ENCODE results near the gene TRIM65.

Gene TRIM65

DNA sequence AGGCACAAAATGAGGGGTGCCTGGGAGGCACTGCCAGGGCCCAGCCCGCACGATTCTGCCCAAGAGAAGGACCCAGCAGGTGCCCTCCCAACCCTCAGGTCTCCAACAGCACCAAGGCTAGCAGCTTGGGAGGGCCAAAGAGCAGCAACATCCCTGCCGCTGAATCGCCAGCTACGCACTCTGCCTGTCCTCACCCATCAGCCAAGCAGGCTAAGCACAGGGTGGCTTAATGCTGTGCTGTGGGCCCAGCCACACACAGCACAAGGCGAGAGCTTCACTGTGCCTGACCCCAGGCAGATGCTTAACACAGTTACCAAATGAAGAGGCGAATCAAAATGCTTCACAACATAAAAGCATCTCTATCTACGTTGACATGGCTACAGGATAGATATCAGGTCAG is 18.5 kb upstream of the TRIM65 start:
- DNase-seq: no peak

DNA sequence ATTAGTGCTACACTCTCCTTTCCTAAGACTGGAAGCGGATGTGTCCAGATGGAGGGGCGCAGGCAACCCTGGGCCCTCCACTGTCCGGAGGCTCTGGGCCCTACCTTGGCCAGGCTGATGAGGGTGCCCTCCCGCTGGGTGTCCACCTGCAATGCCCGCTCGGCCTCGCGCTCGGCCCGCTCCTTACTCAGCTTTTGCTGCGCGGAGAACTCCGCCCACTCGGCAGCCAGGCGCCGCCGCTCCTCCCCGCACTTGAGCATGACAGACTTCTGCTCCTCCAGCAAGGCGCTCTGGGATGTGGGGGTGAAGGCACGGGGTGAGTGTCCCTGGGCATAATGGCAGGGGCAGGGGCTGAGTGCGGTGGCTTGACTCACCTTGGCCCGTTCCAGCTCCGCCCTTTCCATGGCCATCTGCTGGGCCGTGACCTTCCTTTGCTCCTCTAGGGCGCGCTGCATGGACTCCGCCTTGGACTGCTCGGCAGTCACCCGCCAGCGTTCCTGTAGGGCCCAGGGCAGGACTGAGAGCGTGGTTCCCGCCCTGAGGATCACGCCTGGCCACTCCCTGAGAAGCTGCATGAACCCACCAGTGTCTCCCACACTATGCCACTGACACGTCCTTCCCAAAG is 18.0 kb upstream of the TRIM65 start:
- DNase-seq: no peak

DNA sequence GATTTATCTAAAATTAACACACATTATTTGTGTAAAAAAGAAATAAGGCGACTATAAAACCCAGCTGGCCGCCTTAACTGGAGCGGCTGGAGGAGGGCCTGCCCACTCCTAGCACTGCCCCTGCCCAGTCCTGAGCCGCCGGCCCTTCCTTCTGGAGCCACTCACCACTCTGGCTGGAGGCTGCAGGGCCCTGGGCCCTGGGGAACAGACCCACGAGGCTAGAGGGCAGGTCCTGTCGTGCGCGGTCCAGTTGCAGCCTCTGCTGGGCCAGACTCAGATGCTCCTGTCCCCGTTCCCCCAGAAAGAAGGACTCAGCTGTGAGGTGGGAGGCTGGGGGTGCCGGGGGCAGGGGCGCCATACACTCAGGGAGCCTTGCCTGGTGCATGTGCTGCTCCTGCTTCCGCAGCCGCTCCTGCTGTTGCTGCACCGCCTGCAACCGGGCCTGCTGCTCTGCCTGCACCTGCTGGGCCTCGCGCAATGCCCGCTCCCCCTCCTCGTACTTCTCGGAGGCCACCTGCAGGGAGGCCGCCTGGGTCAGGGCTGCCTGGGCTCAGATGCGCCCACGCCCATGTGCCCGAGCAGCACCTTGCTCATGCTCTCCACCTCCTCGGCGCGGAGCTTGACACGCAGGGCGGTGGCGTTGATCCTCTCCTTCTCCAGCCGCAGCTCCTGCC is 16.9 kb upstream of the TRIM65 start:
- DNase-seq: no peak

DNA sequence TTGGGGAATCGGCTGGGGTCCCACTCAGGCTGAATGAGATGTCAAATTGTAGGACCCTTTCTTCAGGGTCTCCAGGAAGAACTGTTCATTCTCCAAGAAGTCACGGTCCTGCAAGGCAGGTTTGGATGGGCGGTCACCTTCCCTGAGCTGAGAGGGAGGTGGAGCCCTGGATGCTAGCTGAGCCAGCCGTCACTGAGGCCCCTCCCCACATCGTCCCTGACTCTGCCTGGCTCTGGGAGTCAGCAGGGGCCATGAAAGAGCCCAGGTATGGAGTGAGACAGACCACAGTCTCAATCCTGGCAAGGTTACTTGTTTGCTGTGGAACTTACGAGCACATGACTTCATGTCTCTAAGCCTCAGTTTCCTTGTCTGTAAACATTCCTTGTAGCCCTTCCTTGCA is 13.9 kb upstream of the TRIM65 start:
- no peak for DNase-seq

DNA sequence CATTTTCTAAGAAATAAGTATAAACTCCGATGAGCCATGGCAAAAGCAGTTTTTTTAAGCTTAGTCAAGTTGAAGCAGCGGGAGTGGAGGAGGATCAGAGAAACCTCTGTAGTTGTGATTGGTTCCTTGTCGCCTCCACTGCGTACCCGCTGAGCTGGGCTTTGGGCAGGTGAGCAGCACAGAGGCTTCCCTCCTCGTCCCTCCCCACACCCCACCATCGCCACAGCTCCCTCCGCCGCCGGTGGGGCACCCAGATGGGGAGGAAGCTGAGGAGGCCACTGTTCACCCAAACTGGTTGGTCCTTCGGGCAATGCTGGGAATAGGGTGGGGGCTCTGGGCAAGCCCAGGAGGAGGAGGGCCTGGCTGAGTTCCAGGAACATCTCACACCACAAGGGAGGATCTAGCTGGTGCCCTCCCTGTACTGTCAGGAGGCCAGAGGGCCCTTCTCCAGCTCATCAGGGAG is 13.1 kb upstream of the TRIM65 start:
- DNase-seq: peak in 1 of 2 experiments; percentile 48

DNA sequence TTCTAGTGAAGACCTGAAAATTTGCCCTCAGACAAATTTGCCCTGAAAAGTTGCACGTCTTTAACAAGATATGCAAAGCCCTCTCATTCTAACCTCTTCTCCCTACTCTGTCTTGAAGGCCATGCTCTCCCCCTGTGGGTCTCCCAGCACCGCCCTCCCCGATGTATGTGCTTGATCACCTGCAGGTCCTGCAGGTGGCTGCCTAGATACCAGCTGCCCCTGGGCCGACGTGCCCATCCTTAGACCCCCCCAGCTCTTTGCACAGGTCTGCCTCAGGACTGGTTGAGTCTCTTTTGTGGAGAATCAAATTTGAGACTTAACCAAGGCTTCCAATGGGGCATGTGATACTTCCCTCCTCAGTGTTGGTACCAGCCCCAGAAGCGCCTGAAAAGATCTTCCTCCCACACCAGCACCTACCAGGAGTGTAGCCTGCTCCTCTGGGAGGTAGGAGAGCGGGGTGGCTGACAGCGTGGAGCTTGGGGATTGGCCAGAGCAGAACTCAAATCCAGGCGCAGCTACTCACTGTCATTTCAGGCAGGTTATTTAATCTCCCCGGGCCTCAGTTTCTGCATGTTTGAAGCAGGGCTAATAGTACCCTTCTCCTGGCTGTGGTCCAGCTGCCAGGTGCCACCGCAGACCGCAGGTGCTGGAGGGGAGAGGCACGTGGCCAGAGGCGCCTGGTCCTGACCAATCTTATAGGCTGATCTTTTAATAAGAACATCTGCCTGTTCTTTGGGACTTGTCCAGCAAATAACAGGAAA is 12.5 kb upstream of the TRIM65 start:
- peak in 1 of 2 experiments; percentile 61 for DNase-seq

DNA sequence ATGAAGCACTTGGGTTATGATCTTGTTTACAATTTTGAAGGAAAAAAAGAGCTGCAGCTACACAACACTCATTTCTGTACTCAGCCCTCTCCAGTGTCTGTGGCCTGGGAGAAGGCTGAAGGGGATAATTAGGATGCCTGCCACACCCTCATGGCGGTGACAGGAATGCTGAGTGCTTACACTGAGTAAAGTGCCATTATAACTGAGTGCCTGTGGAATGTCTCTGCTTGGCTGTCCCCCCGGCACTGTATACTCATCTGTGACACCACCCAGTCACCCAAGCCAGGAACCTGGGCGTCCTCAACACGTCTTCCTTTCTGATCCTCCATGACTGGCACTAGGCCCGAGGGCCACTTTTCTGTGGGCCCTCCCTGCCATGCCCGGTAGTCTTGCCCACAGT is 11.4 kb upstream of the TRIM65 start:
- no peak for DNase-seq

DNA sequence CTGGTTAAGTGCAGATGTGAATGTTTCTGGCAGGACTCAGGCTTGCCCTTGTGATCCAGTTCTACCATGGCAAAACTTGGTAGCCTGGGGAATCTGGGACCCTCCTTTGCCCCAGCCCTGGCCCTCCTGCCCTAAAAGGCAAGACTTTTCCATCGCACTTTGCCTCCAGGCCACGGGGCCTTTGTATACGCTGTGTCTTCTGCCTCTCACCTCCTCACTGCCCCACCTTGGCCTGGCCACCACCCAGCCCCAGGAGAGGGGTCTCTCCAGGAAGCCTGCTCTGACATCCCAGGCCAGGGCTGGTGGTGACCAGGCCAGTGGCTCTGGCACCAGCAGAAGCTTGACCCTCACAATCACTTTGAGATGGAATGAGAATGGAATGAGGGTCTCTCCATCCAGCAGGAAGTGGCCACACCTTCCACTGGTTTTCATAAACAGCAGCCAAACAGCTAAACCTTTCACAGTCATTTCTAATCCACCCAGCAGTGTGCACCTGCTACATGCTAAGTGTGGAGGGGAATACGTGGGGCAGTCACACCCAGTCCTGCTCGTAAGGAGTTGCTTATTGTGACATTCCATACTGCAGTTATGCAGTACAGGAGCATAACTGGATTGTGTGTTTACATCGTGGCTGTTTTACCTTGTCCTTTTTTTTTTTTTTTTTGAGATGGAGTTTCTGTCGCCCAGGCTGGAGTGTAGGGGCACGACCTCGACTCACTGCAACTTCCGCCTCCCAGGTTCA is 9.6 kb upstream of the TRIM65 start:
- DNase-seq: peak in 1 of 2 experiments; percentile 18

DNA sequence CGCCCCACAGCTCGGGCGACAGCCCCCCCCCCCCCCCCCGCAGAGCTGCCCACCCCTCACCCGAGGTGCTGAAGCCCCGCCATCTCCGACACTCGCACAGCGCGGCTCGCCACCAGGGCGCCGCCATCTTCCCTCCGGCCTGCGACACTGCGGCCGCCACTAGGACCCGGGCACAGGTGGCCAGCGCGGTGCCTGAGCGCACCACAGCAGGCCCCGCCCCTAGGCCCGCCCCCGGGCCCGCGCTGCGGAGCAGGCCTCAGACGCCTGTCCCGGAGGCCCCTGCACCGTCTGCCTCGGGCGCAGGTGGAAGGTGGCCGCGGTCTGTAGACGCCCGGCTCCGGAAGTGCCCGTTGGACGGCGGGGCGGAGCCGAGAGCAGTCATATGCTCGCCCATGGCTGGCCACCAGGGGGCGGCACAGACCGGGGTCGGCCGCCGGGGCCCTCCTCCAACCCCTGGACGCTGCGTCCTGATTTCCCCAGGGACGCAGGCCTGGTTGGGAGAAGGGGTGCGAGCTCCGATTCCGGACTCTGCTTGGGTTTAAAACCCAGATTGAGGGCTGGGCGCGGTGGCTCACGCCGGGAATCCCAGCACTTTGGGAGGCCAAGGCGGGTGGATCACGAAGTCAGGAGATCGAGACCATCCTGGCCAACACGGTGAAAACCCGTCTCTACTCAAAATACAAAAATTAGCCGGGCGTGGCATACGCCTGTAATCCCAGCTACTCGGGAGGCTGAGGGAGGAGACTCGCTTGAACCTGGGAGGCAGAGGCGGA is 8.2 kb upstream of the TRIM65 start, which contains the start of gene MRPL38:
TSS of gene MRPL38 (minus strand) at position 136 of the 773 bp plus-strand sequence. CDS start at position 127, 9 bp downstream.
- DNase-seq: peak; percentile 91 to 98

DNA sequence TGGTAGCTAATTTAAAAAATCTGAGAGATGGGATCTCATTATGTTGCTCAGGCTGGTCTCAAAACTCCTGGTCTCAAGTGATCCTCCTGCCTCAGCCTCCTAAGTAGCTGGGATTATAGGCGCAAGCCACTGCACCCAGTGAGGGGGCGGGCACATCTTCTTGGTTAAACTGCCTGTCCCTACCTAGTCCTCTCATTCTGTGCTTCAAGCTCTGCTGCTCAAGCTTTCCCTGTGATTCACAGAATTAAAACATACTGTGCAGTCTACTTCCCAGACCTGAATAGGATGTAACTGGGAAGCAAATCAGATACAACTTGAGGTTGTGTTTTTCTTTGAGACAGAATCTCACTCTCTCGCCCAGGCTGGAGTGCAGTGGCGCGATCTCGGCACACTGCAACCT is 5.7 kb upstream of the TRIM65 start:
- no peak for DNase-seq

DNA sequence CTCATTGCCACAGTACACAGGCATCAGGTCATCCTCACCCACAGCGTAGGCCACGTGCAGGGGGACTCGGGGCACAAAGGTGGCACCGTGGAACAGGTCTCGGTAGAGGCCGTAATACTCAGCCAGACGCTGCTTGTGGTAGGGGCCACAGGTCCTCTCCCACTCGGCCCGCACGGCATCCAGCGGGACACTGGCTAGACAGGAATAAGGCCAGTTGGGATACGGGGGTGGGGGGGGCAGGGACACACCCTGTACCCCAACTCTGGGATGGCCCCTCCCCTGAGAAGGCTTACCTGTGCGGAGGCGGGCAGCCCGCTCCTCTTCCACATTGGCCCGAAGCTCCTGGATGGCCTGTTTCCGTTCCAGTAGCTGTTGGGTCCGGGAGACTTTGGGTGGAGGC is 5.0 kb upstream of the TRIM65 start:
- no peak for DNase-seq

DNA sequence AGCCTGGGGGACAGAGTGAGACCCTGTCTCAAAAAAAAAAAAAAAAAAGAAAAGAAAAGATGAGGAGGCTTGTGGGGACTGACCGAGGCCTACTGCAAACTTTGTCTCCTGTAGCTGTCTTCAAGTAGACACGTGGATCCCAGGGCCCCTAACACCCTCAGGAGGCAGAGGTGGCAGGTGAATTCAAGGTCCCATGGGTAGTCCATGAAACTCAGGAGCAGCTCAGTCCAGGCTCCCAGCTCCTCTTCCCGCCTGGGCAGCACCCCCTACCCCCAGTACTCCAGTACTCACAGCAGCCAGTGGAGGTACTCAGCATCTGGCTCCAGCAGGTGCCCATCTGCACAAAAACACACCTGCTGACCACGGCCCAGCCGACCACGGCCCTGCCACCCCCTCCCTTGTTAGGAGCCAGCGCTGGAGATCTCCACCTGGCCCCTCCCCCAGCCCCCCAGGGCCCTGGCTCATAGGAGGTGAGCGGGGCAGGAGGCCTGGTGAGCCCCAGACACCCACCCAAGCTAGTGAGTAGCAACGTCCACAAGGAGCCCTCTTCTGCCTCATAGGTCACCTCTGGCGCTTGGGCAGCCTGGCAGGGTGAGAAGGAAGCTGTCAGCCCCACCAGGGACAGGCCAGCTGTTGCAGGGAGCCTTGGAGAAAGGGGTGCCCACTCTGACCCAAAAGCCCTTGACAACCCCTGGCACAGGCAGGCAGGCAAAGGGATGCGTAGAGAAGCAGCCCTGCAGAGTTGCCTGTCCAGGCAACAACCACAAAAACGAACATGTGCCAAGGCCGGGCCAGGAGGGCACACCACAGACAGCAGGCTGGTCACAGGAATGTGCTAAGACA is 4.2 kb upstream of the TRIM65 start:
- no peak for DNase-seq

DNA sequence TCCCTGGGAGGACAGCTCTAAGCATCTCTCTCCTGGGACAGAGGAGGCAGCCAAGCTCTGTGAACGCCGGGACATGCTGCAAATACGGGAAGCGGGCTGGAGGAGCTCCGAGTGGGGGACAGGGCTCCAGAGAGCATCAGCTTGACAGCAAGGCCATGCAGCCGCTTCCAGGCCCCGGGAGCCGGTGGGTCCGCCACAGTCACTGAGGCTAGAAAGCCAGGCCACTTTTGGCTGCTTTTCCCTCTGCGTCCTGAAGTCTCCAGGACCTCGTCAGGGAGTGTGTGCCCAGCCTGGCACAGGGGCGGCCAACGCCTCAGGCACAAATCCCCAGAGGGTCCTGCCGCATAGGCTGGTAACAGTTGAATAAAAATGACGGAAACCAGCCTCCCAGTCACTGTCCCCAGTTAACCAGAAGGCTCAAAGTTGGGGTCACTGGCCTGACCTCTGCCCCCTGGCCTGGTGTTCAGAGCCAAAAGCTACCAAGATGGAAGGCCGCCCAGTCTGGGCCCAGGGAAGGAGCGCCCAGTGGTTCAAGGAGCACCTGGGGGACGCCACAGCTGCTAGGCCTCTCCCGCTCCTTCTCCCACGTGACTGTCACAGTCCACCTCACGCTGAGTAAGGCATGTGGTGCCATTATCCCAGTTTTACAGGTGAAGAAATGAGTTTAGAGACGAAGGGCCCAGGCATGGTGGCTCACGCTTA is 3.2 kb upstream of the TRIM65 start:
- no peak for DNase-seq

DNA sequence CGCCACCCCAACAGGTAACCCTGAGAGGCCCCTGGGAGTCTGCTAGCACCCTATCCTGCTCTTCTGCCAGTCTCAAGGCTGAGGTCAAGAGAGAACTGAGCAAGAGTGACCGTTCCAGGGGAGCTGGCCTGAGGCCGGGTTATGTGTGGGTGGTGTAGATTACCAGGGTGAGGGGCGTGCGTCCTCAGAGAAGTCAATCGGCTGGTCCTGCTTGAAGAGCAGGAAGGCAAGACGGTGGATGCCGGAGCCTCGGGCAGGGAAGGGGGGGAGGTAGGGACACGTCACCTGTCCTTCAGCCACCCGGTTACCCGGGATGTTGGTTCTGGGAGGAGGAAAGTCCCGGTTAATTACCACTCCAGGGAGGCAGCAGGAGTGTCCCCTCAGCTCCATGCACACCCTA is 2.6 kb upstream of the TRIM65 start:
- no peak for DNase-seq

DNA sequence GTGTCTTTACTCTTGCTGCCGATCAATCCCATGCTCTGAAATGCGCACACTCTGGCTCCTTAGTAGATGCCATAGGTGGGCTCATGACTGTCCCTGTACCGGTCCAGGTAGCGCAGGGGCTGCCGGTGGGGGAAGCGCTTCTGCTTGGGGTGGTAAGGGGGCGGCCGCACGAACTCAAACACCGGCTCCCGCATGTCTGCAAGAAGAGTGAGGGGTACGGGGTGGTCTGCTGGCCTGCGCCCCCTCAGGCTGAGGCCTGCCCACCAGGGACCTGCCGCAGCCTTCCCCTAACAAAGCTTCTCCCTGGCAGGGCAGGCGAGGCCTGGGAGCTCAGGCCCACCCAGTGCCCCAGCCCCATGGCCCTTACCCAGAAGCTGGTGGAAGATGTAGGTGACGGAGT is 2.0 kb upstream of the TRIM65 start:
- no peak for DNase-seq

DNA sequence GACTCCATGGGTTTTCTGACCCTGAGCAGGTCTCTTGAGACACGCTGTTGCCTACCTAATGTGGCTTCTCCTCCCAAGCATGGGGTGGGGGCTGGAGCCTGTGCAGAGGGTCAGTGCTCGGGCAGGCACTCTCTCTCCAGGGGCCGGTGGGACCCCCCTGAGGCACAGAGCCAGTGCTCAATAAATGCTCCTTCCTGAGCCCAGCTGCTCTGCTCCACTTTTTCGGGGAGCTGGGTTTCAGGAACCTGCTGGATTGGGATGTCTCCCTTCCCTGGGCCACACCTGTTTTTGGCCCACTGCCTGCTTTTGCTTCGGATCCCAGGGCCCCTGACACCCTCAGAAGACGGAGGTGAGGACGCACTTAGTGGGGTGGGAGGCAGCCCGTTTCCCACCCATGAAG is 1.3 kb upstream of the TRIM65 start:
- DNase-seq: no peak

DNA sequence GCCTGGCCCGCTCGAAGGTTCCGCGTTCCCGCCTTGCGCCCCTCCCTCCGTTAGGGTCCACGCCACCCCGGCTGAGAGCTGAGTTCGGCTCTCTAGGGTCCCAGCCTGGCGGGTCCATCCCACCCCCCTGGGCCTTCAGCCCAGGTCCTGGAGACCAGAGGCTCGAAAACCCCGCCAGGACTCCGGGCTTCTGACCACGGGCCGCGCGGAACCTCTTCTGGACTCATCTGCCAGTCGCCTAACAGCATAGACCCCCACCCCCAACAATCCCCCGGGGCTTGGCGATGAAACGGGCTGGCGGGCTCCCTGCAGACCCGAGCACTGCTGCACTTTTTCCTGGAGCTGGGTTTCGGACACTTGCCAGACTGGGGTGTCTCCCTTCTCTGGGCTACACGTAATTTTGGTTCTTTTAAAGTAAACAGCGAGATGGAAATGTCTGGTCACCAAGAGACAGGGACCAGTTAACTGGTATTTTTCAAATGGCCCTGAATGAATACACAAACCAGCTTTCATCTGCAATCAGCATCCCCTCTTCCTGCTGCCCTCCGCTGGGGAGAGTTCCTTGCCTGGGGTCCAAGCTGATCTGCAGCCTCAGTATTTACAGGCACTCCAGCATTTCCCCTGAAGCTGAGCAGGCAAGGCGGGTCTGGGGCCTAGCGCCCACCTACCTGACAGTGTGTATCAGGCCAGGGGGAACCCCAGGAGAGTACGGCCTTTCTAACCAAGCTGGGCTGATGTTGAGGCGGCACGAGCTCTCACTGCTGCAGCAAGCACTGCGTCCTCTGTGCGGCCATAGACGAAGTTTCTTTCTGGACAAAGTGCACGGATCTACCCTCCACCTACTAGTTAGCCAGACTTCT is 639 bp upstream of the TRIM65 start:
- no peak for DNase-seq

DNA sequence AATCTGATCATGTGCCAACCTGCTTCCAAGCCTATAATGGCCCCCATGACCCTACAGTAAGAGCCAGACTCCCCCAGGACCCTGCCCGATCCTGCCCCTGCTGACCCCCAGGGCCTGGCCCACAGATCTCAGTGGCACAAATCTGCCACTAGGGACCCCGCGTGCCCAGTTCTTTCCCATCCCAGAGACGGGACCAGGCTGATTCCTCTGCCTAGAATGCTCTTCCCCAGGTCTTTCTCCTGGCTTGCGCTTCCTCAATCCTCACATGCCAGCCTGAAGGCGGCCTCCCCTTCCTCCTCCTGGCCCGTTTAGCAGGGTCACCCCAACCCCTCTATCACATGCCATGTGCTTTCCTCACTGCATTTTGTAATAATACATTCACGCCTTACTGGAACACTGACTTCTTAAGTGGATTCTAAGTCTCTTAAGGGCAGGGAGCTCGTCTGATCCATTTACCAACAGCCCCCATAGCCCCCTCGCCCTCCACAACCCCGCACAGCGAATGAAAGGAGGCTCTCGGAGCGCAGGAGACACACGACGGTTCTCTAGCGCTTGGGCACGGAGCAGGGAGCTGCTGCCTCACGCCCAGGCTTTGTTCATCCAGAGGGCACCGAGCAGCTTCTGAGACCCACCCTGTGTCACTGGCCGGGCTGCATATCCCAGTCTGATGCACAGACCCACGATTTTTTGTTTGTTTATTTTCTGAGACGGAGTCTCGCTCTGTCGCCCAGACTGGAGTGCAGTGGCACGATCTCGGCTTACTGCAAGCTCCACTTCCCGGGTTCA is 1.2 kb downstream of the TRIM65 start:
- peak in 1 of 2 experiments; percentile 39 for DNase-seq

All from NCI-H526 (cell line).